Fibroblast of lung (primary cell): ENCODE data around the gene SNX8. TPM values are rescaled to one million over a fixed set of nuclear protein-coding genes. Genes with fewer than 3 reads are reported as not detected.

Experiments used
- DNase-seq, 2 donors: peaks; one replicate each; pipeline versions ENCODE4 v3.0.0 to v3.0.0-alpha.2; 2010; ENCODE audit warnings: low read depth in 2 of 2
- H2AFZ ChIP-seq: 2 replicates; pipeline ENCODE4 v1.5.1; 2012; ENCODE audit warnings: low read length, control low read depth, inconsistent platforms
- H3K27ac ChIP-seq: 2 replicates; pipeline ENCODE4 v1.5.1; 2011; ENCODE audit warnings: low read length, control low read depth; ENCODE audit not compliant: insufficient read depth
- H3K27me3 ChIP-seq: 2 replicates; pipeline ENCODE4 v1.5.1; 2011; ENCODE audit warnings: mild to moderate bottlenecking, low read length; ENCODE audit not compliant: control insufficient read depth, insufficient read depth
- H3K36me3 ChIP-seq: 2 replicates; pipeline ENCODE4 v1.5.1; 2011; ENCODE audit warnings: low read length; ENCODE audit not compliant: control insufficient read depth, insufficient read depth
- H3K4me1 ChIP-seq: 2 replicates; pipeline ENCODE4 v1.5.1; 2011; ENCODE audit warnings: low read length; ENCODE audit not compliant: control insufficient read depth, insufficient read depth; ENCODE audit errors: extremely low read depth
- H3K4me2 ChIP-seq: 2 replicates; pipeline ENCODE4 v1.5.1; 2011; ENCODE audit warnings: low read length, control low read depth; ENCODE audit not compliant: insufficient read depth; ENCODE audit errors: extremely low read depth
- H3K4me3 ChIP-seq, 4 experiments: fragments of 200-600 bp in 1 of 4; sonication (generic) in 1 of 4; replicated peaks in 1 of 4; 2 replicates each; pipeline ENCODE4 v1.5.1; 2011 to 2016; ENCODE audit warnings: low read length in 4 of 4, low read depth in 3 of 4, mild to moderate bottlenecking in 3 of 4, control low read depth in 2 of 4, inconsistent platforms in 1 of 4, mixed read lengths in 1 of 4; ENCODE audit not compliant: insufficient read depth in 1 of 4; ENCODE audit errors: control extremely low read depth in 1 of 4
- H3K79me2 ChIP-seq: 2 replicates; pipeline ENCODE4 v1.5.1; 2012; ENCODE audit warnings: mild to moderate bottlenecking, low read length, inconsistent platforms; ENCODE audit not compliant: control insufficient read depth, insufficient read depth
- H3K9ac ChIP-seq: 2 replicates; pipeline ENCODE4 v1.5.1; 2011; ENCODE audit warnings: mild to moderate bottlenecking, low read length, control low read depth; ENCODE audit not compliant: insufficient read depth
- H3K9me3 ChIP-seq: 2 replicates; pipeline ENCODE4 v1.5.1; 2012; ENCODE audit warnings: low read depth, low read length; ENCODE audit not compliant: control insufficient read depth, insufficient read depth
- H4K20me1 ChIP-seq: 2 replicates; pipeline ENCODE4 v1.5.1; 2011; ENCODE audit warnings: low read length; ENCODE audit not compliant: control insufficient read depth, insufficient read depth; ENCODE audit errors: extremely low read depth
- CTCF ChIP-seq, 2 donors: IDR thresholded peaks in 1 of 2; conservative IDR thresholded peaks in 1 of 2; 1 replicate in 1 of 2; 2 replicates in 1 of 2; pipeline ENCODE4 v1.5.1; 2011 to 2012; ENCODE audit warnings: low read length in 2 of 2, control low read depth in 1 of 2, inconsistent platforms in 1 of 2, low read depth in 1 of 2, mild to moderate bottlenecking in 1 of 2
- EZH2 ChIP-seq: IDR thresholded peaks from 2 replicates; pipeline ENCODE4 v1.5.1; 2012; ENCODE audit warnings: low read length, control low read depth, mild to moderate bottlenecking; ENCODE audit errors: missing control alignments
- polyA plus RNA-seq, 2 donors: library from polyadenylated mRNA; depleted of rRNA in 1 of 2; stranded (reverse) in 1 of 2; unstranded in 1 of 2; fragments of >200 nt; gene quantifications; 2 replicates each; pipeline ENCODE4 v1.2.1, GENCODE V29; 2011 to 2012; ENCODE audit warnings: missing spikeins in 1 of 2
- total RNA-seq: library from RNA; depleted of rRNA; stranded (reverse); fragments of >200 nt; gene quantifications from 2 replicates; pipeline ENCODE4 v1.2.1, GENCODE V29; 2014

SNX8 gene
- total and polyA plus RNA-seq, 2 donors (not counting 1 experiment from before 2014, with no cell fraction given), result 13.2 to 27.4 TPM

- H3K79me2 ChIP-seq, result peaks cover 6% of the 10 kb centered on the region
- H3K4me3 ChIP-seq, result no peak overlapping the region
- H4K20me1 ChIP-seq, result no peaks in the 10 kb centered on the region
- no peak overlapping the region for H2AFZ ChIP-seq
- no peaks in the 10 kb centered on the region for H3K9me3 ChIP-seq
- no peak overlapping the region for H3K4me2 ChIP-seq
- TF ChIP-seq EZH2 (no peak), CTCF (conservative IDR thresholded peaks at IDR 0.05 in 1 of 2, IDR thresholded peaks at IDR 0.05 in 1 of 2; ENCODE audit: low read depth in 1 of 2, low read length in 2 of 2) (no peak)
- H3K4me1 ChIP-seq, result no peaks in the 10 kb centered on the region
- H3K27ac ChIP-seq, result no peak overlapping the region
- DNase-seq, result no peak
- no peaks in the 10 kb centered on the region for H3K36me3 ChIP-seq
- H3K9ac ChIP-seq, result no peak overlapping the region
- no peaks in the 10 kb centered on the region for H3K27me3 ChIP-seq
These were observed 17.4 kb downstream of the SNX8 start for GRCh38 chr7:2296832-2297231.

- Histone ChIP-seq H3K4me3 (no peak overlapping the region), H3K4me2 (no peak overlapping the region), H3K9me3 (no peaks in the 10 kb centered on the region), H3K9ac (no peak overlapping the region), H2AFZ (no peak overlapping the region), H3K27ac (no peak overlapping the region), H3K27me3 (no peaks in the 10 kb centered on the region), H3K79me2 (peaks cover 6% of the 10 kb centered on the region), H3K36me3 (no peaks in the 10 kb centered on the region), H3K4me1 (no peaks in the 10 kb centered on the region), H4K20me1 (no peaks in the 10 kb centered on the region)
- TF ChIP-seq CTCF (conservative IDR thresholded peaks at IDR 0.05 in 1 of 2, IDR thresholded peaks at IDR 0.05 in 1 of 2; ENCODE audit: low read depth in 1 of 2, low read length in 2 of 2) (no peak), EZH2 (no peak)
- no peak for DNase-seq
These were observed 18.2 kb downstream of the SNX8 start for GRCh38 chr7:2295936-2296620.

- Histone ChIP-seq H3K4me3 (no peak overlapping the region), H3K27ac (no peak overlapping the region), H3K79me2 (peaks cover 1% of the 10 kb centered on the region), H3K4me1 (no peaks in the 10 kb centered on the region), H3K27me3 (no peaks in the 10 kb centered on the region), H3K4me2 (no peak overlapping the region), H3K9me3 (no peaks in the 10 kb centered on the region), H3K36me3 (no peaks in the 10 kb centered on the region), H2AFZ (no peak overlapping the region), H3K9ac (no peak overlapping the region), H4K20me1 (no peaks in the 10 kb centered on the region)
- no peak for DNase-seq
- TF ChIP-seq CTCF (conservative IDR thresholded peaks at IDR 0.05 in 1 of 2, IDR thresholded peaks at IDR 0.05 in 1 of 2; ENCODE audit: low read depth in 1 of 2, low read length in 2 of 2) (no peak), EZH2 (no peak)
These were observed 23.4 kb downstream of the SNX8 start for GRCh38 chr7:2290877-2291276.
